Mesenchymal stem cell (in vitro differentiated cells and primary cell): ENCODE results near the gene ENTPD3.

Experiments used
- DNase-seq: peaks from one replicate; pipeline ENCODE4 v3.0.0-alpha.2; 2013
- H2AFZ ChIP-seq: one replicate; pipeline ENCODE4 v1.6.1; 2013; ENCODE audit warnings: low read depth, mild to moderate bottlenecking, control low read depth, inconsistent platforms, low read length, moderate library complexity
- H2AK5ac ChIP-seq: 2 replicates; pipeline ENCODE4 v1.6.1; 2013; ENCODE audit warnings: low read length, moderate library complexity, mild to moderate bottlenecking, inconsistent platforms; ENCODE audit not compliant: severe bottlenecking
- H2BK120ac ChIP-seq: one replicate; pipeline ENCODE4 v1.6.1; 2013; ENCODE audit warnings: low read depth, mild to moderate bottlenecking, inconsistent platforms, low read length, moderate library complexity
- H2BK12ac ChIP-seq, 2 experiments: one replicate each; pipeline ENCODE4 v1.6.1; 2013; ENCODE audit warnings: inconsistent platforms in 2 of 2, low read length in 2 of 2, mild to moderate bottlenecking in 2 of 2, moderate library complexity in 2 of 2, control low read depth in 1 of 2
- H2BK15ac ChIP-seq: one replicate; pipeline ENCODE4 v1.6.1; 2013; ENCODE audit warnings: mild to moderate bottlenecking, low read depth, inconsistent platforms; ENCODE audit not compliant: poor library complexity, severe bottlenecking
- H2BK5ac ChIP-seq: 2 replicates; pipeline ENCODE4 v1.6.1; 2013; ENCODE audit warnings: low read depth, mild to moderate bottlenecking, low read length, control low read depth, inconsistent platforms; ENCODE audit not compliant: poor library complexity, severe bottlenecking
- H3K14ac ChIP-seq, 2 experiments: one replicate each; pipeline ENCODE4 v1.6.1; 2013; ENCODE audit warnings: inconsistent platforms in 2 of 2, low read length in 2 of 2, control low read depth in 1 of 2, mild to moderate bottlenecking in 1 of 2, moderate library complexity in 1 of 2
- H3K18ac ChIP-seq, 2 experiments: one replicate each; pipeline ENCODE4 v1.6.1; 2013; ENCODE audit warnings: inconsistent platforms in 2 of 2, low read length in 2 of 2, control low read depth in 1 of 2, low read depth in 1 of 2, mild to moderate bottlenecking in 1 of 2
- H3K23ac ChIP-seq, 2 experiments: one replicate each; pipeline ENCODE4 v1.6.1; 2013; ENCODE audit warnings: inconsistent platforms in 2 of 2, low read length in 2 of 2, mild to moderate bottlenecking in 2 of 2, moderate library complexity in 2 of 2, control low read depth in 1 of 2
- H3K27ac ChIP-seq: 2 replicates; pipeline ENCODE4 v1.5.1; 2013; ENCODE audit warnings: mild to moderate bottlenecking, moderate library complexity, low read length, control low read depth, inconsistent platforms; ENCODE audit not compliant: poor library complexity, severe bottlenecking
- H3K27me3 ChIP-seq, 2 experiments: 2 replicates each; pipeline versions ENCODE4 v1.6.1 to v1.7.0; 2013; ENCODE audit warnings: low read length in 2 of 2, mild to moderate bottlenecking in 2 of 2, moderate library complexity in 2 of 2, control low read depth in 1 of 2, inconsistent platforms in 1 of 2; ENCODE audit not compliant: control insufficient read depth in 1 of 2, insufficient read depth in 1 of 2
- H3K36me3 ChIP-seq, 2 experiments: 2 replicates each; pipeline versions ENCODE4 v1.6.1 to v1.7.0; 2013; ENCODE audit warnings: low read length in 2 of 2, control low read depth in 1 of 2, inconsistent platforms in 1 of 2, low read depth in 1 of 2, mild to moderate bottlenecking in 1 of 2; ENCODE audit not compliant: insufficient read depth in 2 of 2, control insufficient read depth in 1 of 2
- H3K4ac ChIP-seq, 2 experiments: one replicate each; pipeline ENCODE4 v1.6.1; 2013; ENCODE audit warnings: inconsistent platforms in 2 of 2, low read length in 2 of 2, mild to moderate bottlenecking in 2 of 2, moderate library complexity in 2 of 2, control low read depth in 1 of 2, low read depth in 1 of 2
- H3K4me1 ChIP-seq: 2 replicates; pipeline ENCODE4 v1.6.1; 2013; ENCODE audit warnings: low read depth, low read length, control low read depth; ENCODE audit not compliant: control insufficient read depth, insufficient read depth
- H3K4me2 ChIP-seq: 2 replicates; pipeline ENCODE4 v1.6.1; 2013; ENCODE audit warnings: low read length, mild to moderate bottlenecking, inconsistent platforms; ENCODE audit not compliant: poor library complexity, severe bottlenecking
- H3K4me3 ChIP-seq, 2 experiments: 2 replicates each; pipeline versions ENCODE4 v1.5.1 to v1.7.0; 2013; ENCODE audit warnings: low read length in 2 of 2, mild to moderate bottlenecking in 2 of 2, control low read depth in 1 of 2, low read depth in 1 of 2; ENCODE audit not compliant: insufficient read depth in 1 of 2
- H3K79me1 ChIP-seq: replicated peaks from 2 replicates; pipeline ENCODE4 v1.6.1; 2013; ENCODE audit warnings: mild to moderate bottlenecking, control low read depth, low read length, inconsistent platforms; ENCODE audit not compliant: poor library complexity, severe bottlenecking
- H3K9ac ChIP-seq: 2 replicates; pipeline ENCODE4 v1.7.0; 2013; ENCODE audit warnings: mild to moderate bottlenecking, low read length, moderate library complexity
- H3K9me3 ChIP-seq: 2 replicates; pipeline ENCODE4 v1.7.0; 2013; ENCODE audit warnings: mild to moderate bottlenecking, low read length; ENCODE audit not compliant: control insufficient read depth
- H4K8ac ChIP-seq: one replicate; pipeline ENCODE4 v1.6.1; 2013; ENCODE audit warnings: inconsistent platforms, mild to moderate bottlenecking, low read length, moderate library complexity
- H4K91ac ChIP-seq: one replicate; pipeline ENCODE4 v1.6.1; 2013; ENCODE audit warnings: mild to moderate bottlenecking, low read length, inconsistent platforms
- WGBS: methylation state at CpG from one replicate; pipeline ENCODE4 v1.1.7; 2013; ENCODE audit warnings: mixed read lengths; 5-methylcytosine and 5-hydroxymethylcytosine counted together

Gene ENTPD3

GRCh38 chr3:40432793-40433192 is 45.8 kb downstream of the ENTPD3 start:
- no peak for DNase-seq
- no peak overlapping the region for H3K14ac ChIP-seq
- no peak overlapping the region for H3K9ac ChIP-seq

GRCh38 chr3:40437889-40438288 is 50.9 kb downstream of the ENTPD3 start:
- Histone ChIP-seq H3K79me1 (no peaks in the 10 kb centered on the region), H3K18ac (no peak overlapping the region), H2BK15ac (no peak overlapping the region), H2AK5ac (no peak overlapping the region), H4K91ac (no peak overlapping the region), H3K36me3 (no peaks in the 10 kb centered on the region), H3K9ac (no peak overlapping the region), H2AFZ (no peak overlapping the region), H3K4ac (no peak overlapping the region), H3K23ac (no peak overlapping the region), H3K4me3 (no peak overlapping the region), H2BK5ac (no peak overlapping the region), H3K4me1 (no peaks in the 10 kb centered on the region), H4K8ac (no peak overlapping the region), H2BK12ac (no peak overlapping the region), H3K14ac (no peak overlapping the region), H3K27me3 (no peaks in the 10 kb centered on the region), H2BK120ac (no peak overlapping the region), H3K4me2 (no peak overlapping the region), H3K9me3 (no peaks in the 10 kb centered on the region), H3K27ac (no peak overlapping the region)
- DNase-seq, result no peak
- 73% methylated on average over 3 of the region's 5 CpGs for WGBS

More at GRCh38 chr3:40432793-40433192, 45.8 kb downstream of the ENTPD3 start:
- Histone ChIP-seq H2BK5ac (no peak overlapping the region), H2BK120ac (no peak overlapping the region), H4K91ac (no peak overlapping the region), H2AFZ (no peak overlapping the region), H3K18ac (no peak overlapping the region), H3K4me2 (no peak overlapping the region), H3K9me3 (no peaks in the 10 kb centered on the region), H3K23ac (no peak overlapping the region), H2BK12ac (no peak overlapping the region), H3K4me1 (no peaks in the 10 kb centered on the region), H3K27me3 (no peaks in the 10 kb centered on the region), H3K27ac (no peak overlapping the region), H3K4me3 (no peak overlapping the region), H3K4ac (no peak overlapping the region), H2AK5ac (no peak overlapping the region), H3K36me3 (no peaks in the 10 kb centered on the region), H2BK15ac (no peak overlapping the region), H3K79me1 (no peaks in the 10 kb centered on the region), H4K8ac (no peak overlapping the region)
- no CpG with 5 or more reads among the region's 2 CpGs for WGBS

- no peak overlapping the region for H2AFZ ChIP-seq
These were observed 58.1 kb downstream of the ENTPD3 start for GRCh38 chr3:40445062-40445461.

GRCh38 chr3:40445880-40446279 is 58.9 kb downstream of the ENTPD3 start:
- Histone ChIP-seq H3K9me3 (no peaks in the 10 kb centered on the region), H3K14ac (no peak overlapping the region), H2BK120ac (no peak overlapping the region), H2BK5ac (no peak overlapping the region), H2AK5ac (no peak overlapping the region), H3K23ac (no peak overlapping the region), H2BK15ac (no peak overlapping the region), H3K27me3 (no peaks in the 10 kb centered on the region), H3K18ac (no peak overlapping the region), H3K4me2 (no peak overlapping the region), H3K4me3 (no peak overlapping the region), H2AFZ (no peak overlapping the region), H4K8ac (no peak overlapping the region), H3K9ac (no peak overlapping the region), H3K4me1 (no peaks in the 10 kb centered on the region), H4K91ac (no peak overlapping the region), H3K4ac (no peak overlapping the region), H2BK12ac (no peak overlapping the region), H3K36me3 (peaks cover 3 to 27% of the 10 kb centered on the region in 2 experiments), H3K79me1 (peaks cover 1% of the 10 kb centered on the region), H3K27ac (no peak overlapping the region)
- no peak for DNase-seq
- 54% methylated on average over 4 of the region's 4 CpGs for WGBS

More at GRCh38 chr3:40445062-40445461, 58.1 kb downstream of the ENTPD3 start:
- Histone ChIP-seq H3K27ac (no peak overlapping the region), H2BK5ac (no peak overlapping the region), H4K91ac (no peak overlapping the region), H3K14ac (no peak overlapping the region), H2AK5ac (no peak overlapping the region), H2BK12ac (no peak overlapping the region), H3K79me1 (peaks cover 1% of the 10 kb centered on the region), H4K8ac (no peak overlapping the region), H3K4me3 (no peak overlapping the region), H3K9ac (no peak overlapping the region), H3K4me1 (no peaks in the 10 kb centered on the region), H3K4ac (no peak overlapping the region), H3K18ac (no peak overlapping the region), H2BK120ac (no peak overlapping the region), H3K23ac (no peak overlapping the region), H3K27me3 (no peaks in the 10 kb centered on the region), H3K4me2 (no peak overlapping the region), H2BK15ac (no peak overlapping the region), H3K9me3 (no peaks in the 10 kb centered on the region), H3K36me3 (peaks cover 3 to 20% of the 10 kb centered on the region in 2 experiments)
- DNase-seq, result no peak
- WGBS, result 91% methylated on average over 9 of the region's 9 CpGs
